Vagina (tissue), 2 donors: ENCODE measurements around the gene DHX15.

Experiments
- POLR2A ChIP-seq, 2 donors: fragments of 450-650 bp; IDR thresholded peaks; one replicate each; pipeline ENCODE4 v1.6.1; 2017; ENCODE audit warnings: antibody characterized with exemption in 2 of 2, mild to moderate bottlenecking in 2 of 2, moderate library complexity in 2 of 2
- TF ChIP-seq, protein P1 (sequence below), 3 experiments: fragments of 450-650 bp in 2 of 3; fragments of 200-600 bp in 1 of 3; sonication (generic) in 1 of 3; IDR thresholded peaks; one replicate each; pipeline ENCODE4 v1.5.1; 2017 to 2019; ENCODE audit warnings: antibody characterized with exemption in 3 of 3, mild to moderate bottlenecking in 2 of 3, moderate library complexity in 2 of 3

DNA sequence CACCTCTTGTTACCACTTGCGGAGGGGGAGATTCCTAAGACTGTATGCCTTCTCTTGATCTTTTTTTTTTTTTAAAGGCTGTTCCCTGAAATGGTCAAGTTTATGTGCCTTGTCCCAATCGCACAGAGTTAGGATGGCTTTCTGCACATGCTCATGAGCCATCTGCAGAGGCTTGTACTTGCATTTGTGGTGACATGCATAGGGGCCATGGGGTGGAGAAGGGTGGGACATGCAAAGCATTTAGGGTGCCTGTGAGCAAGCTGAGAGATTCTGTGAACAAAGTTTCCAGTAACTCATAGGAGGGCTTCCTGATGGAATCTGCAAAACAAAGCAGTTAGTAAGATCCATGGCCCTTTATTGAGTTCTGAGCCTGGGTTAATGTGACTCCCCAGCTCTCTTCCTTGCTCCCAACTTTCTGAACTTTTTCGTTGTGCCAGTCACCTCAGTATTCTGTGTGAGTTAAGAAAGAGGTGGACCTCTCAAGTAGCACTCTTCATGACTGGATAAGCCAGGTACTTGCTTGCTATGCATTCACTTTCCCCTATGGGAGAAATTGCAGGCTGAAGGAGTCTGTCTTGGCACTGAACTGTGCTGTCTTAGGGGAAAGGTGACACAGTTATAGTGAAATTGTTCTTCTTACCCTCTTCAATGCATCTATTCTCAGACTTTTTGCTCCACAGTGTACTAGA lies 37.9 kb upstream of the DHX15 start:
- no peak for TF ChIP-seq POLR2A (IDR thresholded peaks at IDR 0.05)
- TF ChIP-seq, protein P1, sequence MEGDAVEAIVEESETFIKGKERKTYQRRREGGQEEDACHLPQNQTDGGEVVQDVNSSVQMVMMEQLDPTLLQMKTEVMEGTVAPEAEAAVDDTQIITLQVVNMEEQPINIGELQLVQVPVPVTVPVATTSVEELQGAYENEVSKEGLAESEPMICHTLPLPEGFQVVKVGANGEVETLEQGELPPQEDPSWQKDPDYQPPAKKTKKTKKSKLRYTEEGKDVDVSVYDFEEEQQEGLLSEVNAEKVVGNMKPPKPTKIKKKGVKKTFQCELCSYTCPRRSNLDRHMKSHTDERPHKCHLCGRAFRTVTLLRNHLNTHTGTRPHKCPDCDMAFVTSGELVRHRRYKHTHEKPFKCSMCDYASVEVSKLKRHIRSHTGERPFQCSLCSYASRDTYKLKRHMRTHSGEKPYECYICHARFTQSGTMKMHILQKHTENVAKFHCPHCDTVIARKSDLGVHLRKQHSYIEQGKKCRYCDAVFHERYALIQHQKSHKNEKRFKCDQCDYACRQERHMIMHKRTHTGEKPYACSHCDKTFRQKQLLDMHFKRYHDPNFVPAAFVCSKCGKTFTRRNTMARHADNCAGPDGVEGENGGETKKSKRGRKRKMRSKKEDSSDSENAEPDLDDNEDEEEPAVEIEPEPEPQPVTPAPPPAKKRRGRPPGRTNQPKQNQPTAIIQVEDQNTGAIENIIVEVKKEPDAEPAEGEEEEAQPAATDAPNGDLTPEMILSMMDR (IDR thresholded peaks at IDR 0.05), result no peak
